Measurements from ENCODE around the gene TNPO3. TPM values are rescaled to one million over a fixed set of nuclear protein-coding genes. Genes with fewer than 3 reads are reported as not detected.

The TNPO3 gene
- total and polyA plus RNA-seq, 2 of the 4 experiments (the other 2 are of a cell fraction), result 24.2 to 77.2 TPM

DNA sequence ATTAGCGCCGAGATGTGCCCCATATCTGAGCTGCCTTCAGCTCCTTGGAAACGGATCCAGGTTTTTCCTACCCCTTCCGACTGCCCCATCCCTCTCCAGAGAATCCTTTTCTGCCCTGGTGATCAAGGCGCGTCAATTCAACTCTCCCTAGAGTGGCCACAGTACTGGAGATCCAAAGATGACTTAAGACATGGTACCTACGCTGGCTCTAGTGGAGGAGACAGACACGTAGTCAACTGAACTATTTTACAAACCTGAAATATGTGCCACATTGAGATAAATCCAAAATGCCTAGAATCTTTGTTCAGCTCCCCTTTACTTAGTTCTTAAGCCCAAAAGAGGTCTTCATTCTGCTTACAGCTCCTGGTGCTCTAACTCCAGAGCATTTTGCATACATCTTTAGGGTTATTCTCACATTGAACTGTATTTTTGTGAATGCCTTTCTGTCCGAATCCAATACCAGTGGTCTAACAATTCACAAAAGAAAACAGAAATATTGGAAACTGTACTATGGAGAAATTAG lies 444 bp upstream of the TNPO3 start:
- TF ChIP-seq RCOR1 (IDR thresholded peaks at IDR 0.05; ENCODE audit: insufficient replicate concordance, low read length), result no peak
- peak overlapping the region; percentile 79 for H3K18ac ChIP-seq (ENCODE audit: low read depth, low read length)
- H3K9me3 ChIP-seq (ENCODE audit: control insufficient read depth, insufficient read depth, low read length), result no peaks in the 10 kb centered on the region
- ChIA-PET POLR2A (ENCODE audit: unreplicated experiment) (interaction anchor here (0.6 kb wide), 1 partner anchor 110 kb away, joined by 3 read pairs; no protein-coding TSS in a partner anchor), CTCF (interaction anchor here (1.8 kb wide), 1 partner anchor 36 kb away, joined by 6 read pairs; no protein-coding TSS in a partner anchor)
- no peaks in the 10 kb centered on the region for H3K36me3 ChIP-seq (ENCODE audit: control insufficient read depth, insufficient read depth, low read length)
- in situ Hi-C loops (cut with MboI; ENCODE audit: low sequenced_read_pairs) (no loop called here), dilution Hi-C loops (cut with HindIII; ENCODE audit: low sequenced_read_pairs, unreplicated experiment) (no loop called here), intact Hi-C loops (cut with micrococcal nuclease) (no loop called here)
- peak overlapping the region; percentile 80 for H2BK120ac ChIP-seq (ENCODE audit: low read depth, low read length)
- peak overlapping the region; percentile 100 for H2AFZ ChIP-seq (replicated peaks; ENCODE audit: low read length, poor library complexity)
- peak overlapping the region; percentile 95 for H3K4me2 ChIP-seq (ENCODE audit: low read depth, low read length)
- H3K14ac ChIP-seq (replicated peaks; ENCODE audit: low read depth, low read length), result peak overlapping the region; percentile 99
- peak overlapping the region; percentile 83 for H3K4me3 ChIP-seq (ENCODE audit: insufficient read depth, low read depth, low read length)
- H3K23ac ChIP-seq (ENCODE audit: low read depth, low read length), result peak overlapping the region; percentile 97
- H2AK9ac ChIP-seq (replicated peaks; ENCODE audit: low read depth, low read length, poor library complexity), result peak overlapping the region; percentile 97
- peak overlapping the region; percentile 97 for H4K5ac ChIP-seq (ENCODE audit: low read depth, low read length)
- no TSS peak for BruUV-seq (replicated peaks)
- H4K8ac ChIP-seq (ENCODE audit: low read depth in 2 of 2, low read length in 2 of 2), result peak overlapping the region; percentile 78 to 99
- peak overlapping the region; percentile 97 for H3K4ac ChIP-seq (ENCODE audit: low read depth, low read length)
- H4K20me1 ChIP-seq (ENCODE audit: insufficient read depth, low read length), result peaks cover 12% of the 10 kb centered on the region
- H3K56ac ChIP-seq (ENCODE audit: extremely low read depth, insufficient read depth, low read length), result peak overlapping the region; percentile 76; the same call in 1 of the 2 replicates
- DNase-seq (no peak), ATAC-seq (ENCODE audit: low read depth) (peak; percentile 55)
- no peak overlapping the region; the same call in 1 of the 2 replicates for H2BK20ac ChIP-seq (ENCODE audit: low read depth, low read length)
- H3K9me1 ChIP-seq (ENCODE audit: insufficient read depth, low read length), result peaks cover 12% of the 10 kb centered on the region
- 0% methylated on average over 4 of the region's 9 CpGs; no CpG with 5 or more reads in 1 of the 2 experiments for WGBS, 2 experiments (ENCODE audit: extremely low coverage in 2 of 2, insufficient read length in 1 of 2)
- H4K91ac ChIP-seq (ENCODE audit: insufficient read depth, low read depth, low read length), result peak overlapping the region; percentile 82
- H3K27ac ChIP-seq (ENCODE audit: insufficient read depth, low read length), result peak overlapping the region; percentile 84
- no peaks in the 10 kb centered on the region; the same call in 1 of the 2 replicates for H3K4me1 ChIP-seq (ENCODE audit: control insufficient read depth, insufficient read depth, low read length)
- peak overlapping the region; percentile 85 for H3K9ac ChIP-seq (ENCODE audit: low read depth, low read length)
- peaks cover 0 to 41% of the 10 kb centered on the region in 2 experiments; a peak in 3 of 4 replicates for H3K79me1 ChIP-seq (ENCODE audit: low read depth in 1 of 2, low read length in 2 of 2)
- H2BK5ac ChIP-seq (ENCODE audit: low read depth, low read length, poor library complexity, severe bottlenecking), result peak overlapping the region; percentile 89
- peak overlapping the region; percentile 38; the same call in 2 of the 3 replicates for H2BK15ac ChIP-seq (ENCODE audit: low read depth, low read length)
- H3K27me3 ChIP-seq (ENCODE audit: control insufficient read depth, insufficient read depth, low read length), result peaks cover 5% of the 10 kb centered on the region
- no peak overlapping the region; the same call in 1 of the 2 replicates for H2AK5ac ChIP-seq (ENCODE audit: low read depth, low read length)
